ENCODE measurements around the gene SLC35B4. TPM values are rescaled to one million over a fixed set of nuclear protein-coding genes. Genes with fewer than 3 reads are reported as not detected.

Gene SLC35B4
- total RNA-seq, 1 experiment from 2014 or later: 14.7 TPM

- H3K4me2 ChIP-seq (ENCODE audit: low read length): no peak overlapping the region
- no peaks in the 10 kb centered on the region for H3K9me2 ChIP-seq (ENCODE audit: insufficient read depth)
- no peaks in the 10 kb centered on the region for H4K20me1 ChIP-seq (ENCODE audit: insufficient read depth)
- no peaks in the 10 kb centered on the region for H3K79me2 ChIP-seq (ENCODE audit: insufficient read depth, low read length)
- RAD21 ChIA-PET (ENCODE audit: low non-redundant PET in 1 of 2, low total read pairs in 2 of 2, uncharacterized antibody in 2 of 2, unreplicated experiment in 2 of 2): no interaction called here
- no peak for DNase-seq (ENCODE audit: low read depth, low spot score)
- no peaks in the 10 kb centered on the region for H3K4me1 ChIP-seq (ENCODE audit: control insufficient read depth in 1 of 2, insufficient read depth in 2 of 2, low read length in 2 of 2)
- TF ChIP-seq SRF (IDR thresholded peaks at IDR 0.05; ENCODE audit: low read depth) (no peak), CTCF (IDR thresholded peaks at IDR 0.05 in 2 of 3, conservative IDR thresholded peaks at IDR 0.05 in 1 of 3; ENCODE audit: borderline replicate concordance in 1 of 3, insufficient read depth in 1 of 3, low read depth in 2 of 3, low read length in 2 of 3) (no peak), JUND (IDR thresholded peaks at IDR 0.05) (no peak), POLR2A (IDR thresholded peaks at IDR 0.05; ENCODE audit: borderline replicate concordance, extremely low read depth, insufficient read depth, insufficient read length) (no peak), CEBPB (IDR thresholded peaks at IDR 0.05; ENCODE audit: low read depth) (no peak), ZNF274 (IDR thresholded peaks at IDR 0.05; ENCODE audit: low read depth, low read length) (no peak), EGR1 (IDR thresholded peaks at IDR 0.05; ENCODE audit: low read depth) (no peak), FOSL1 (IDR thresholded peaks at IDR 0.05; ENCODE audit: low read depth) (no peak), TCF7L2 (IDR thresholded peaks at IDR 0.05; ENCODE audit: borderline replicate concordance, extremely low read depth, insufficient read depth, insufficient read length) (no peak), YY1 (IDR thresholded peaks at IDR 0.05; ENCODE audit: extremely low read depth, insufficient replicate concordance, low read depth, low read length) (no peak), ZFX (IDR thresholded peaks at IDR 0.05) (no peak), ELF1 (IDR thresholded peaks at IDR 0.05; ENCODE audit: borderline replicate concordance, low read depth) (no peak)
- no peak overlapping the region for H3K9ac ChIP-seq (ENCODE audit: low read length)
- intact Hi-C loops (cut with micrococcal nuclease): no loop called here
- no peaks in the 10 kb centered on the region for H3K27me3 ChIP-seq (ENCODE audit: insufficient read depth, low read length)
- H2AFZ ChIP-seq (ENCODE audit: low read depth, low read length, poor library complexity, severe bottlenecking): no peak overlapping the region
- CTCF ChIA-PET: no interaction called here
- H3K4me3 ChIP-seq (replicated peaks in 1 of 2; ENCODE audit: low read depth in 1 of 2, low read length in 2 of 2): no peak overlapping the region
- POLR2A ChIA-PET: no interaction called here
- H3K36me3 ChIP-seq (ENCODE audit: control insufficient read depth in 1 of 2, insufficient read depth in 2 of 2, low read length in 2 of 2): no peaks in the 10 kb centered on the region
- no peak for ATAC-seq
- no peaks in the 10 kb centered on the region for H3K9me3 ChIP-seq (ENCODE audit: control insufficient read depth in 1 of 2, insufficient read depth in 1 of 2, low read depth in 1 of 2, low read length in 2 of 2)
- no TSS peak for BruUV-seq (replicated peaks)
- no peak overlapping the region for H3K27ac ChIP-seq (ENCODE audit: low read depth, low read length)
Observed at GRCh38 chr7:134284011-134284410, 32.7 kb downstream of the SLC35B4 start.

Measured in HCT116 (cell line).